ENCODE measurements around the gene NDST1. TPM values are rescaled to one million over a fixed set of nuclear protein-coding genes. Genes with fewer than 3 reads are reported as not detected.
A peak's percentile ranks its signal among the peaks of the same experiment; 100 is the strongest.

NDST1 gene
- total RNA-seq, 1 donor from 2014 or later, result 17.1 TPM

GRCh38 chr5:150578781-150579461 is 71.0 kb downstream of the NDST1 start:
- H3K27me3 ChIP-seq (ENCODE audit: control insufficient read depth, insufficient read depth, low read length), result no peaks in the 10 kb centered on the region
- H3K36me3 ChIP-seq (ENCODE audit: control insufficient read depth, insufficient read depth, low read length), result no peaks in the 10 kb centered on the region
- no peak for FAIRE-seq
- DNase-seq (ENCODE audit: low read depth), result no peak
- no peak overlapping the region for H3K4me3 ChIP-seq (ENCODE audit: low read depth, low read length)
- no peak for TF ChIP-seq CTCF (IDR thresholded peaks at IDR 0.05; ENCODE audit: insufficient read depth, low read length, severe bottlenecking)

GRCh38 chr5:150579462-150580400 is 71.8 kb downstream of the NDST1 start:
- no peak for TF ChIP-seq CTCF (IDR thresholded peaks at IDR 0.05; ENCODE audit: insufficient read depth, low read length, severe bottlenecking)
- DNase-seq (ENCODE audit: low read depth) (no peak), FAIRE-seq (peak; percentile 58)
- H3K27me3 ChIP-seq (ENCODE audit: control insufficient read depth, insufficient read depth, low read length), result no peaks in the 10 kb centered on the region
- no peaks in the 10 kb centered on the region for H3K36me3 ChIP-seq (ENCODE audit: control insufficient read depth, insufficient read depth, low read length)
- H3K4me3 ChIP-seq (ENCODE audit: low read depth, low read length), result no peak overlapping the region

GRCh38 chr5:150580917-150581316 is 73.0 kb downstream of the NDST1 start:
- H3K27me3 ChIP-seq (ENCODE audit: control insufficient read depth, insufficient read depth, low read length), result no peaks in the 10 kb centered on the region
- DNase-seq (ENCODE audit: low read depth) (no peak), FAIRE-seq (no peak)
- no peak for TF ChIP-seq CTCF (IDR thresholded peaks at IDR 0.05; ENCODE audit: insufficient read depth, low read length, severe bottlenecking)
- H3K36me3 ChIP-seq (ENCODE audit: control insufficient read depth, insufficient read depth, low read length), result no peaks in the 10 kb centered on the region
- no peak overlapping the region for H3K4me3 ChIP-seq (ENCODE audit: low read depth, low read length)

- Histone ChIP-seq H3K27me3 (ENCODE audit: control insufficient read depth, insufficient read depth, low read length) (no peaks in the 10 kb centered on the region), H3K36me3 (ENCODE audit: control insufficient read depth, insufficient read depth, low read length) (no peaks in the 10 kb centered on the region), H3K4me3 (ENCODE audit: low read depth, low read length) (no peak overlapping the region)
- FAIRE-seq, result no peak
- no peak for TF ChIP-seq CTCF (IDR thresholded peaks at IDR 0.05; ENCODE audit: insufficient read depth, low read length, severe bottlenecking)
- DNase-seq (ENCODE audit: low read depth), result no peak
These were observed 74.5 kb downstream of the NDST1 start for GRCh38 chr5:150582241-150583109.

- no peak overlapping the region for H3K4me3 ChIP-seq (ENCODE audit: low read depth, low read length)
These were observed 75.8 kb downstream of the NDST1 start for GRCh38 chr5:150583541-150584225.

More at GRCh38 chr5:150583541-150584225, 75.8 kb downstream of the NDST1 start:
- FAIRE-seq, result peak; percentile 60
- DNase-seq (ENCODE audit: low read depth), result no peak
- no peak for TF ChIP-seq CTCF (IDR thresholded peaks at IDR 0.05; ENCODE audit: insufficient read depth, low read length, severe bottlenecking)
- Histone ChIP-seq H3K27me3 (ENCODE audit: control insufficient read depth, insufficient read depth, low read length) (no peaks in the 10 kb centered on the region), H3K36me3 (ENCODE audit: control insufficient read depth, insufficient read depth, low read length) (no peaks in the 10 kb centered on the region)

All from bronchial epithelial cell (primary cell).